ENCODE data around the gene MEX3B. TPM values are rescaled to one million over a fixed set of nuclear protein-coding genes. Genes with fewer than 3 reads are reported as not detected.
"Not testable (repeated sequence)": the region's sequence is repeated elsewhere in the genome, so short reads cannot be mapped to it uniquely, and the experiment has no call there.

The MEX3B gene
- total RNA-seq, 2 donors from 2014 or later: 2.0 to 2.2 TPM

GRCh38 chr15:82028163-82028562 is 17.7 kb downstream of the MEX3B start:
- DNase-seq; intact Hi-C loops (cut with DNase I); ATAC-seq: not testable (repeated sequence)

GRCh38 chr15:82021992-82022391 is 23.8 kb downstream of the MEX3B start:
- ATAC-seq: peak in 1 of 2 donors; percentile 44
- no peak for DNase-seq
- intact Hi-C loops (cut with DNase I): no loop called here

- no peak for ATAC-seq
- intact Hi-C loops (cut with DNase I): no loop called here
- DNase-seq: no peak
Measured at GRCh38 chr15:82020625-82021394, 25.0 kb downstream of the MEX3B start.

GRCh38 chr15:82018201-82018600 is 27.6 kb downstream of the MEX3B start:
- intact Hi-C loops (cut with DNase I): no loop called here
- ATAC-seq: no peak
- no peak for DNase-seq

GRCh38 chr15:82017656-82018055 is 28.2 kb downstream of the MEX3B start:
- intact Hi-C loops (cut with DNase I): no loop called here
- no peak for DNase-seq
- ATAC-seq: no peak

GRCh38 chr15:82014989-82015388 is 30.8 kb downstream of the MEX3B start:
- ATAC-seq: no peak
- DNase-seq: no peak
- intact Hi-C loops (cut with DNase I): no loop called here

- DNase-seq (no peak), ATAC-seq (no peak)
- intact Hi-C loops (cut with DNase I): no loop called here
Measured at GRCh38 chr15:82012908-82013307, 32.9 kb downstream of the MEX3B start.

GRCh38 chr15:82005239-82005638 is 40.6 kb downstream of the MEX3B start:
- no peak for ATAC-seq
- no peak for DNase-seq
- intact Hi-C loops (cut with DNase I): no loop called here

- DNase-seq (no peak), ATAC-seq (no peak)
- intact Hi-C loops (cut with DNase I): no loop called here
Measured at GRCh38 chr15:82003916-82004315, 41.9 kb downstream of the MEX3B start.

GRCh38 chr15:81995081-81995480 is 50.7 kb downstream of the MEX3B start:
- ATAC-seq; intact Hi-C loops (cut with DNase I): not testable (repeated sequence)

GRCh38 chr15:81992523-81992922 is 53.3 kb downstream of the MEX3B start:
- ATAC-seq: no peak
- intact Hi-C loops (cut with DNase I): no loop called here
- no peak for DNase-seq

More at GRCh38 chr15:81995081-81995480, 50.7 kb downstream of the MEX3B start:
- not testable (repeated sequence) for DNase-seq

Other genes starting within 250 kb of the MEX3B start
- 10 to 100 TPM; 10.5 to 11.7 TPM for gene EFL1, start 216.7 kb upstream of the MEX3B start, total RNA-seq
- 1 to 10 TPM; 2.7 to 3.1 TPM for gene SAXO2, start 216.8 kb upstream of the MEX3B start, total RNA-seq